A549 (cell line): ENCODE measurements around the gene NR2C2AP. TPM values are rescaled to one million over a fixed set of nuclear protein-coding genes. Genes with fewer than 3 reads are reported as not detected.
A peak's percentile ranks its signal among the peaks of the same experiment; 100 is the strongest.

Source experiments
- ATAC-seq, 2 experiments: fragments of 200-7000 bp in 1 of 2; fragments of >200 bp in 1 of 2; cut with Nextera tagmentation in 1 of 2; cut with Tn5 transposase in 1 of 2; 3 replicates each; pipeline versions ENCODE4 v1.8.0 to v1.9.1; 2018 to 2020; ENCODE audit warnings: mild to moderate bottlenecking in 1 of 2, moderate library complexity in 1 of 2
- CTCF ChIA-PET: fragments of 300-600 bp; sonication (Branson Sonifier 250); formaldehyde crosslinking; extraction: SDS; loops from one replicate; lab custom pipeline; 2021; ENCODE audit warnings: antibody characterized with exemption, inconsistent platforms; lab: Yijun Ruan, JAX
- POLR2A ChIA-PET: fragments of 350-600 bp; formaldehyde crosslinking; extraction: SDS; loops from one replicate; lab custom pipeline; 2021; ENCODE audit warnings: antibody characterized with exemption, inconsistent platforms; lab: Yijun Ruan, JAX
- DNase-seq, 2 experiments: peaks; one replicate each; pipeline versions ENCODE4 v3.0.0 to v3.0.0-alpha.2; 2011 to 2016; ENCODE audit warnings: low read depth in 1 of 2, low spot score in 1 of 2
- FAIRE-seq: peaks from 2 replicates; lab custom pipeline; 2011; peaks lifted over from hg19 to GRCh38; lab: Jason Lieb, UNC
- H3K27ac ChIP-seq, 2 experiments: fragments of >200 bp; sonication (Bioruptor Twin); formaldehyde crosslinking; 3 replicates each; pipeline ENCODE4 v1.5.1; 2016 to 2017
- H3K4me1 ChIP-seq: fragments of >200 bp; sonication (Bioruptor Twin); formaldehyde crosslinking; 3 replicates; pipeline ENCODE4 v1.6.1; 2016
- H3K4me2 ChIP-seq: fragments of >200 bp; sonication (Bioruptor Twin); formaldehyde crosslinking; 3 replicates; pipeline ENCODE4 v1.6.1; 2016
- H3K4me3 ChIP-seq: fragments of >200 bp; sonication (Bioruptor Twin); formaldehyde crosslinking; 3 replicates; pipeline ENCODE4 v1.5.1; 2016
- H3K9me3 ChIP-seq: fragments of >200 bp; sonication (Bioruptor Twin); formaldehyde crosslinking; 3 replicates; pipeline ENCODE4 v1.6.1; 2016
- ATOH8 ChIP-seq: fragments of 250-450 bp; sonication (Bioruptor Pico); IDR thresholded peaks from 2 replicates; pipeline ENCODE4 v1.5.0; 2020; ENCODE audit warnings: low read depth, mild to moderate bottlenecking, moderate library complexity
- CBX2 ChIP-seq: fragments of 200-600 bp; sonication (generic); IDR thresholded peaks from 2 replicates; pipeline ENCODE4 v1.6.1; 2016; ENCODE audit warnings: low read depth, mild to moderate bottlenecking, borderline replicate concordance
- CEBPB ChIP-seq, 2 experiments: fragments of >200 bp in 1 of 2; sonication (Bioruptor Twin) in 1 of 2; formaldehyde crosslinking in 1 of 2; IDR thresholded peaks; 2 replicates each; pipeline ENCODE4 v1.6.1; 2012 to 2016
- ESRRA ChIP-seq: fragments of 150-350 bp; IDR thresholded peaks from 2 replicates; pipeline ENCODE4 v1.6.1; 2014; ENCODE audit warnings: mild to moderate bottlenecking, low read length, borderline replicate concordance
- FOSB ChIP-seq: fragments of 250-450 bp; sonication (Bioruptor Pico); IDR thresholded peaks from 2 replicates; pipeline ENCODE4 v1.5.0; 2020; ENCODE audit warnings: mild to moderate bottlenecking, moderate library complexity
- JUN ChIP-seq, 2 experiments: fragments of >200 bp; sonication (Bioruptor Twin); formaldehyde crosslinking; IDR thresholded peaks; 2 replicates in 1 of 2; 3 replicates in 1 of 2; pipeline ENCODE4 v1.6.1; 2016 to 2017
- MAZ ChIP-seq: fragments of 150-350 bp; IDR thresholded peaks from 2 replicates; pipeline ENCODE4 v1.6.1; 2014; ENCODE audit warnings: antibody characterized with exemption, low read depth, low read length, borderline replicate concordance
- PHF8 ChIP-seq: fragments of 200-600 bp; sonication (generic); IDR thresholded peaks from 2 replicates; pipeline ENCODE4 v1.6.1; 2016; ENCODE audit warnings: low read depth, mild to moderate bottlenecking, antibody characterized with exemption, moderate library complexity, borderline replicate concordance
- TFCP2L1 ChIP-seq: fragments of 250-450 bp; sonication (Bioruptor Pico); IDR thresholded peaks from 2 replicates; pipeline ENCODE4 v1.5.0; 2021; ENCODE audit warnings: mild to moderate bottlenecking
- ZC3H11A ChIP-seq: fragments of 450-650 bp; IDR thresholded peaks from 2 replicates; pipeline ENCODE4 v1.6.1; 2014; ENCODE audit warnings: antibody characterized with exemption, mild to moderate bottlenecking
- ZNF302 ChIP-seq: fragments of 250-450 bp; sonication (Bioruptor Pico); IDR thresholded peaks from 2 replicates; pipeline ENCODE4 v1.9.0; 2021; ENCODE audit warnings: inconsistent platforms, mild to moderate bottlenecking, moderate library complexity
- WGBS: methylation state at CpG from one replicate; pipeline ENCODE4 v1.1.6; 2017; ENCODE audit errors: missing lambda C conversion rate; 5-methylcytosine and 5-hydroxymethylcytosine counted together
- polyA plus RNA-seq, 4 experiments: library from polyadenylated mRNA; depleted of rRNA in 3 of 4; stranded (reverse); fragments of >200 nt; fragmentation: RNase III in 1 of 4; extraction: RNeasy Plus Mini Kit Qiagen cat#74134 plus additional on column Dnase treatment in 1 of 4; gene quantifications; 2 replicates in 3 of 4; 3 replicates in 1 of 4; pipeline ENCODE4 v1.2.3, GENCODE V29; 2011 to 2017
- TF ChIP-seq, protein P1 (sequence below): fragments of 450-650 bp; IDR thresholded peaks from 2 replicates; pipeline ENCODE4 v1.6.1; 2014; ENCODE audit warnings: antibody characterized with exemption
- TF ChIP-seq, protein P2 (sequence below): IDR thresholded peaks from 2 replicates; pipeline ENCODE4 v1.6.1; 2012
- TF ChIP-seq, protein P3 (sequence below): fragments of 250-450 bp; sonication (Bioruptor Pico); IDR thresholded peaks from 2 replicates; pipeline ENCODE4 v1.5.0; 2021; ENCODE audit warnings: mild to moderate bottlenecking, moderate library complexity, borderline replicate concordance
- TF ChIP-seq, protein P4 (sequence below): fragments of >200 bp; sonication (Bioruptor Twin); formaldehyde crosslinking; IDR thresholded peaks from 2 replicates; pipeline ENCODE4 v1.6.1; 2016

NR2C2AP gene
- polyA plus RNA-seq, 2 of the 4 experiments (the other 2 are of a cell fraction) = 20.0 to 24.6 TPM

DNA sequence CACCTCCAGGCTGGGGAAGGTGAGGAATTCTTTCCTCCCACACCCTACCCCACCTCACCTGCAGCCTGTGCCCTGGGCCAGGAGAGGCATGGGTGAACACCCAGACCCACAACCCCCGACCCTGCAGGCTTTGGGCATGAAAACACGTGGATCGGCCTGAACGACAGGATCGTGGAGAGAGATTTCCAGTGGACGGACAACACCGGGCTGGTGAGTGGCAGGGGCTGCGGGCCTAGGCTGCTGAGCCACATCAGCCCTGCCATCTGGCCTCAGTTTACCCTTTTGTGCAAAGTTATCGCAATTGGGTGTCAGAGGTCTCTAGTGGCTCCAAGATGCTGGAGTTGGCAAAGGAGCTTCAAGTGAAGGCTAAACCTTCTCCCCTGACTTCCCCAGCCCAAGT, 37.3 kb upstream of the NR2C2AP start:
- Histone ChIP-seq H3K4me3 (no peak overlapping the region), H3K4me2 (no peak overlapping the region), H3K4me1 (no peaks in the 10 kb centered on the region), H3K27ac (no peak overlapping the region), H3K9me3 (peaks cover 4% of the 10 kb centered on the region; the same call in 1 of the 3 replicates)
- ChIA-PET POLR2A (no interaction called here), CTCF (no interaction called here)
- no peak for ATAC-seq
- DNase-seq = no peak
- no peak for FAIRE-seq
- TF ChIP-seq, protein P1, sequence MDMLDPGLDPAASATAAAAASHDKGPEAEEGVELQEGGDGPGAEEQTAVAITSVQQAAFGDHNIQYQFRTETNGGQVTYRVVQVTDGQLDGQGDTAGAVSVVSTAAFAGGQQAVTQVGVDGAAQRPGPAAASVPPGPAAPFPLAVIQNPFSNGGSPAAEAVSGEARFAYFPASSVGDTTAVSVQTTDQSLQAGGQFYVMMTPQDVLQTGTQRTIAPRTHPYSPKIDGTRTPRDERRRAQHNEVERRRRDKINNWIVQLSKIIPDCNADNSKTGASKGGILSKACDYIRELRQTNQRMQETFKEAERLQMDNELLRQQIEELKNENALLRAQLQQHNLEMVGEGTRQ = no peak
- TF ChIP-seq, protein P2, sequence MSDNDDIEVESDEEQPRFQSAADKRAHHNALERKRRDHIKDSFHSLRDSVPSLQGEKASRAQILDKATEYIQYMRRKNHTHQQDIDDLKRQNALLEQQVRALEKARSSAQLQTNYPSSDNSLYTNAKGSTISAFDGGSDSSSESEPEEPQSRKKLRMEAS = no peak
- TF ChIP-seq, protein P3, sequence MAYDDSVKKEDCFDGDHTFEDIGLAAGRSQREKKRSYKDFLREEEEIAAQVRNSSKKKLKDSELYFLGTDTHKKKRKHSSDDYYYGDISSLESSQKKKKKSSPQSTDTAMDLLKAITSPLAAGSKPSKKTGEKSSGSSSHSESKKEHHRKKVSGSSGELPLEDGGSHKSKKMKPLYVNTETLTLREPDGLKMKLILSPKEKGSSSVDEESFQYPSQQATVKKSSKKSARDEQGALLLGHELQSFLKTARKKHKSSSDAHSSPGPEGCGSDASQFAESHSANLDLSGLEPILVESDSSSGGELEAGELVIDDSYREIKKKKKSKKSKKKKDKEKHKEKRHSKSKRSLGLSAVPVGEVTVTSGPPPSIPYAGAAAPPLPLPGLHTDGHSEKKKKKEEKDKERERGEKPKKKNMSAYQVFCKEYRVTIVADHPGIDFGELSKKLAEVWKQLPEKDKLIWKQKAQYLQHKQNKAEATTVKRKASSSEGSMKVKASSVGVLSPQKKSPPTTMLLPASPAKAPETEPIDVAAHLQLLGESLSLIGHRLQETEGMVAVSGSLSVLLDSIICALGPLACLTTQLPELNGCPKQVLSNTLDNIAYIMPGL = no peak
- TF ChIP-seq, protein P4, sequence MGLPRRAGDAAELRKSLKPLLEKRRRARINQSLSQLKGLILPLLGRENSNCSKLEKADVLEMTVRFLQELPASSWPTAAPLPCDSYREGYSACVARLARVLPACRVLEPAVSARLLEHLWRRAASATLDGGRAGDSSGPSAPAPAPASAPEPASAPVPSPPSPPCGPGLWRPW = no peak
- WGBS = 100% methylated on average over 1 of the region's 9 CpGs

- no peak for DNase-seq
- POLR2A ChIA-PET = no interaction called here
- no peak for FAIRE-seq
- H3K4me3 ChIP-seq = no peak overlapping the region
- TF ChIP-seq ZNF302 (no peak), CBX2 (no peak), ZC3H11A (no peak)
- TF ChIP-seq, all 56 proteins: peak for 0
- Histone ChIP-seq H3K4me1 (no peaks in the 10 kb centered on the region), H3K4me2 (no peak overlapping the region), H3K27ac (no peak overlapping the region), H3K9me3 (peaks cover 7% of the 10 kb centered on the region; the same call in 2 of the 3 replicates)
- no peak for ATAC-seq
- CTCF ChIA-PET = no interaction called here
These were observed 36.5 kb upstream of the NR2C2AP start for GRCh38 chr19:19239675-19240074.

GRCh38 chr19:19238126-19238894, 35.1 kb upstream of the NR2C2AP start:
- no peak for TF ChIP-seq MAZ
- no peak for TF ChIP-seq ATOH8 (CRISPR knock-in tag)
- TF ChIP-seq, protein P1 = no peak
- TF ChIP-seq PHF8 = no peak
- TF ChIP-seq FOSB (CRISPR knock-in tag) = no peak
- TF ChIP-seq ESRRA = no peak
- no peak for TF ChIP-seq TFCP2L1
- TF ChIP-seq, protein P4 = no peak
- TF ChIP-seq JUN (IDR thresholded peaks at IDR 0.05) = no peak
- no peak for TF ChIP-seq CEBPB (IDR thresholded peaks at IDR 0.05)
- TF ChIP-seq, all 56 proteins: peak for 0
- Histone ChIP-seq H3K4me2 (no peak overlapping the region), H3K4me3 (no peak overlapping the region), H3K9me3 (peaks cover 15% of the 10 kb centered on the region; the same call in 2 of the 3 replicates), H3K27ac (no peak overlapping the region), H3K4me1 (no peaks in the 10 kb centered on the region)
- no peak for DNase-seq
- no peak for FAIRE-seq
- peak in 1 of 2 experiments; percentile 30; a peak in 1 of 6 replicates for ATAC-seq
- POLR2A ChIA-PET = no interaction called here
- CTCF ChIA-PET = no interaction called here
- 63% methylated on average over 7 of the region's 18 CpGs for WGBS
